Sigmoid colon (tissue), 4 donors: ENCODE measurements around the gene OR8D4.

ENCODE experiments used
- CTCF ChIP-seq, 4 experiments: fragments of 450-650 bp in 3 of 4; fragments of 200-600 bp in 1 of 4; IDR thresholded peaks; one replicate each; pipeline ENCODE4 v1.5.1; 2016 to 2019; ENCODE audit warnings: antibody characterized with exemption in 4 of 4, mild to moderate bottlenecking in 3 of 4, moderate library complexity in 2 of 4
- EP300 ChIP-seq, 4 donors: sonication (generic); formaldehyde crosslinking; IDR thresholded peaks; one replicate each; pipeline ENCODE4 v1.6.1; 2017; ENCODE audit warnings: antibody characterized with exemption in 4 of 4
- POLR2A ChIP-seq, 2 donors: fragments of 450-650 bp; IDR thresholded peaks; one replicate each; pipeline ENCODE4 v1.6.1; 2016; ENCODE audit warnings: antibody characterized with exemption in 2 of 2, mild to moderate bottlenecking in 2 of 2, moderate library complexity in 2 of 2
- POLR2AphosphoS5 ChIP-seq, 4 donors: sonication (generic); formaldehyde crosslinking; IDR thresholded peaks; one replicate each; pipeline ENCODE4 v1.6.1; 2017; ENCODE audit warnings: antibody characterized with exemption in 4 of 4

GRCh38 chr11:123920943-123921342 is 19.0 kb downstream of the OR8D4 start:
- TF ChIP-seq POLR2A (IDR thresholded peaks at IDR 0.05) (no peak), CTCF (IDR thresholded peaks at IDR 0.05) (no peak), POLR2AphosphoS5 (IDR thresholded peaks at IDR 0.05) (no peak), EP300 (IDR thresholded peaks at IDR 0.05) (no peak)
